Suprapubic skin (tissue), 4 donors: ENCODE data around the gene RCL1.

ENCODE experiments used
- POLR2A ChIP-seq, 2 donors: fragments of 450-650 bp; IDR thresholded peaks; one replicate each; pipeline ENCODE4 v1.6.1; 2017; ENCODE audit warnings: antibody characterized with exemption in 2 of 2, mild to moderate bottlenecking in 2 of 2, moderate library complexity in 2 of 2
- POLR2AphosphoS5 ChIP-seq, 3 donors: sonication (generic); formaldehyde crosslinking; IDR thresholded peaks; one replicate each; pipeline ENCODE4 v1.6.1; 2017; ENCODE audit warnings: antibody characterized with exemption in 3 of 3
- TF ChIP-seq, protein P1 (sequence below), 2 donors: fragments of 200-600 bp in 1 of 2; fragments of 450-650 bp in 1 of 2; sonication (generic) in 1 of 2; IDR thresholded peaks; one replicate each; pipeline ENCODE4 v1.5.1; 2016 to 2019; ENCODE audit warnings: antibody characterized with exemption in 2 of 2, mild to moderate bottlenecking in 1 of 2, moderate library complexity in 1 of 2

DNA sequence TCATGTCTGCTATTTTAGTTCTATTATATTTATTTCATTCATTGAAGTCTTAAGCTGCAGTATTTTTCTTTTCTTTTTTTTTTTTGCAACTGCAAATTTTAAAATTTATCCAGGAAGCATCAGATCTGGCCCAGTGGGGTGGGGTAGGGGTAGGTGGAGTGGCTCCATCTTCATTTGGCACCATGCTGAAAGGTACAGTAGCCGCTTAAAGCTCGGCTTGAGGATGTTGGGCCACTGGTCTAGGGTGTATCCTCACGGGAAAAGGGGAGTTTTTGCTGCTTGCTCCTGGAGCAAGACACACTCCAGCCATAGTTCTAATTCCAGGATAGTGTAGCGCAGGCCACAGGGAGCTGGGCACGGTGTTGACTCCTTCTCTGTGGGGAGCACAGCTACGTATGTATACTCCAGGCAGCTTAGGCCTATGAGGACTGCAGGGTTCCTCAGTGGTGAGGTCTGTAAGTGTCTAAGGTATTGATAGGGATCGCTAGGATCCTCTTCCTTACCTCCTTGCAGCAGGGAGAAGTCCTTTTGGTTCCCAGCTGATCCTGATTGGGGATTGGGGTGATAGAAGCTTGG lies 22.7 kb downstream of the RCL1 start:
- TF ChIP-seq, protein P1, sequence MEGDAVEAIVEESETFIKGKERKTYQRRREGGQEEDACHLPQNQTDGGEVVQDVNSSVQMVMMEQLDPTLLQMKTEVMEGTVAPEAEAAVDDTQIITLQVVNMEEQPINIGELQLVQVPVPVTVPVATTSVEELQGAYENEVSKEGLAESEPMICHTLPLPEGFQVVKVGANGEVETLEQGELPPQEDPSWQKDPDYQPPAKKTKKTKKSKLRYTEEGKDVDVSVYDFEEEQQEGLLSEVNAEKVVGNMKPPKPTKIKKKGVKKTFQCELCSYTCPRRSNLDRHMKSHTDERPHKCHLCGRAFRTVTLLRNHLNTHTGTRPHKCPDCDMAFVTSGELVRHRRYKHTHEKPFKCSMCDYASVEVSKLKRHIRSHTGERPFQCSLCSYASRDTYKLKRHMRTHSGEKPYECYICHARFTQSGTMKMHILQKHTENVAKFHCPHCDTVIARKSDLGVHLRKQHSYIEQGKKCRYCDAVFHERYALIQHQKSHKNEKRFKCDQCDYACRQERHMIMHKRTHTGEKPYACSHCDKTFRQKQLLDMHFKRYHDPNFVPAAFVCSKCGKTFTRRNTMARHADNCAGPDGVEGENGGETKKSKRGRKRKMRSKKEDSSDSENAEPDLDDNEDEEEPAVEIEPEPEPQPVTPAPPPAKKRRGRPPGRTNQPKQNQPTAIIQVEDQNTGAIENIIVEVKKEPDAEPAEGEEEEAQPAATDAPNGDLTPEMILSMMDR (IDR thresholded peaks at IDR 0.05), result no peak
- no peak for TF ChIP-seq POLR2A (IDR thresholded peaks at IDR 0.05)
- no peak for TF ChIP-seq POLR2AphosphoS5 (IDR thresholded peaks at IDR 0.05)
